Natural killer cell (primary cell): ENCODE results near the gene MCEMP1. TPM values are rescaled to one million over a fixed set of nuclear protein-coding genes. Genes with fewer than 3 reads are reported as not detected.

Source experiments
- ATAC-seq, 3 donors: fragments of 150-1000 bp in 2 of 3; fragments of 200-7000 bp in 1 of 3; cut with Tn5 transposase; 1 replicate in 1 of 3; 2 replicates in 2 of 3; pipeline ENCODE4 v1.10.0; 2021; ENCODE audit warnings: mild to moderate bottlenecking in 2 of 3, moderate library complexity in 2 of 3
- DNase-seq, 2 donors: peaks; one replicate each; pipeline versions ENCODE4 v3.0.0 to v3.0.0-alpha.2; 2013 to 2021; ENCODE audit warnings: mixed read lengths in 1 of 2
- H3K27ac ChIP-seq: one replicate; pipeline ENCODE4 v1.5.1; 2013; ENCODE audit warnings: mild to moderate bottlenecking, low read length
- H3K27me3 ChIP-seq: one replicate; pipeline ENCODE4 v1.6.1; 2013; ENCODE audit warnings: low read length; ENCODE audit not compliant: control insufficient read depth, insufficient read depth
- H3K36me3 ChIP-seq: one replicate; pipeline ENCODE4 v1.6.1; 2013; ENCODE audit warnings: low read length; ENCODE audit not compliant: control insufficient read depth, insufficient read depth
- H3K4me1 ChIP-seq: one replicate; pipeline ENCODE4 v1.6.1; 2013; ENCODE audit warnings: low read length; ENCODE audit not compliant: control insufficient read depth, insufficient read depth
- H3K4me3 ChIP-seq: one replicate; pipeline ENCODE4 v1.5.1; 2013; ENCODE audit warnings: low read length
- H3K9me3 ChIP-seq: one replicate; pipeline ENCODE4 v1.6.1; 2013; ENCODE audit warnings: low read length; ENCODE audit not compliant: control insufficient read depth, insufficient read depth
- H3K27ac Mint-ChIP-seq, 2 donors: one replicate each; pipeline ENCODE4 v1.8.0; 2022; ENCODE audit warnings: mild to moderate bottlenecking in 2 of 2, mixed read lengths in 2 of 2, moderate library complexity in 1 of 2
- H3K27me3 Mint-ChIP-seq, 2 donors: one replicate each; pipeline ENCODE4 v1.8.0; 2022; ENCODE audit warnings: low read depth in 2 of 2, mixed read lengths in 2 of 2
- H3K36me3 Mint-ChIP-seq: one replicate; pipeline ENCODE4 v1.8.0; 2022; ENCODE audit warnings: mixed read lengths
- H3K4me1 Mint-ChIP-seq, 2 donors: one replicate each; pipeline ENCODE4 v1.8.0; 2022; ENCODE audit warnings: mixed read lengths in 2 of 2
- H3K4me3 Mint-ChIP-seq: one replicate; pipeline ENCODE4 v1.8.0; 2022; ENCODE audit warnings: mild to moderate bottlenecking, moderate library complexity, mixed read lengths
- H3K9me3 Mint-ChIP-seq, 2 donors: one replicate each; pipeline ENCODE4 v1.8.0; 2022; ENCODE audit warnings: mixed read lengths in 2 of 2
- WGBS: methylation state at CpG from one replicate; pipeline ENCODE4 v1.1.7; 2013; ENCODE audit warnings: missing lambda C conversion rate; ENCODE audit not compliant: insufficient coverage; 5-methylcytosine and 5-hydroxymethylcytosine counted together
- intact Hi-C: fragments of 100-400 bp; cut with micrococcal nuclease; formaldehyde crosslinking; loops from one replicate; pipeline ENCODE4 v1.14.2; 2022
- total RNA-seq, 4 donors: library from RNA; stranded (reverse); fragments of 120-200 nt in 1 of 4; gene quantifications; one replicate each; pipeline versions ENCODE4 v1.2.3 to v1.2.4, GENCODE V29; 2013 to 2022
- TF ChIP-seq, protein P1 (sequence below): fragments of 200-600 bp; IDR thresholded peaks from one replicate; pipeline ENCODE4 v1.8.0; 2022; ENCODE audit warnings: antibody characterized with exemption

The MCEMP1 gene
- total RNA-seq, 3 donors from 2014 or later (not counting 1 experiment from before 2014, with no cell fraction given), result 0.59 to 4.8 (median 1.8) TPM

- peaks cover 18 to 23% of the 10 kb centered on the region in 2 donors for H3K27me3 Mint-ChIP-seq
- Histone ChIP-seq H3K4me3 (no peak overlapping the region), H3K27me3 (no peaks in the 10 kb centered on the region), H3K9me3 (peaks cover 2% of the 10 kb centered on the region), H3K4me1 (peaks cover 40% of the 10 kb centered on the region), H3K27ac (no peak overlapping the region), H3K36me3 (no peaks in the 10 kb centered on the region)
- no peak overlapping the region for H3K27ac Mint-ChIP-seq
- 2% methylated on average over 7 of the region's 7 CpGs for WGBS
- H3K36me3 Mint-ChIP-seq, result no peaks in the 10 kb centered on the region
- peaks cover under 1 to 29% of the 10 kb centered on the region in 2 donors for H3K4me1 Mint-ChIP-seq
- H3K9me3 Mint-ChIP-seq, result no peaks in the 10 kb centered on the region
- TF ChIP-seq, protein P1, sequence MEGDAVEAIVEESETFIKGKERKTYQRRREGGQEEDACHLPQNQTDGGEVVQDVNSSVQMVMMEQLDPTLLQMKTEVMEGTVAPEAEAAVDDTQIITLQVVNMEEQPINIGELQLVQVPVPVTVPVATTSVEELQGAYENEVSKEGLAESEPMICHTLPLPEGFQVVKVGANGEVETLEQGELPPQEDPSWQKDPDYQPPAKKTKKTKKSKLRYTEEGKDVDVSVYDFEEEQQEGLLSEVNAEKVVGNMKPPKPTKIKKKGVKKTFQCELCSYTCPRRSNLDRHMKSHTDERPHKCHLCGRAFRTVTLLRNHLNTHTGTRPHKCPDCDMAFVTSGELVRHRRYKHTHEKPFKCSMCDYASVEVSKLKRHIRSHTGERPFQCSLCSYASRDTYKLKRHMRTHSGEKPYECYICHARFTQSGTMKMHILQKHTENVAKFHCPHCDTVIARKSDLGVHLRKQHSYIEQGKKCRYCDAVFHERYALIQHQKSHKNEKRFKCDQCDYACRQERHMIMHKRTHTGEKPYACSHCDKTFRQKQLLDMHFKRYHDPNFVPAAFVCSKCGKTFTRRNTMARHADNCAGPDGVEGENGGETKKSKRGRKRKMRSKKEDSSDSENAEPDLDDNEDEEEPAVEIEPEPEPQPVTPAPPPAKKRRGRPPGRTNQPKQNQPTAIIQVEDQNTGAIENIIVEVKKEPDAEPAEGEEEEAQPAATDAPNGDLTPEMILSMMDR, result no peak
- H3K4me3 Mint-ChIP-seq, result no peak overlapping the region
- ATAC-seq (no peak), DNase-seq (peak in 1 of 2 donors; percentile 13)
- intact Hi-C loops, result loop anchor here (10.0 kb wide), 1 partner anchor 322 kb away; no protein-coding TSS in a partner anchor
Measured at GRCh38 chr19:7676376-7676775, 514 bp upstream of the MCEMP1 start.

DNA sequence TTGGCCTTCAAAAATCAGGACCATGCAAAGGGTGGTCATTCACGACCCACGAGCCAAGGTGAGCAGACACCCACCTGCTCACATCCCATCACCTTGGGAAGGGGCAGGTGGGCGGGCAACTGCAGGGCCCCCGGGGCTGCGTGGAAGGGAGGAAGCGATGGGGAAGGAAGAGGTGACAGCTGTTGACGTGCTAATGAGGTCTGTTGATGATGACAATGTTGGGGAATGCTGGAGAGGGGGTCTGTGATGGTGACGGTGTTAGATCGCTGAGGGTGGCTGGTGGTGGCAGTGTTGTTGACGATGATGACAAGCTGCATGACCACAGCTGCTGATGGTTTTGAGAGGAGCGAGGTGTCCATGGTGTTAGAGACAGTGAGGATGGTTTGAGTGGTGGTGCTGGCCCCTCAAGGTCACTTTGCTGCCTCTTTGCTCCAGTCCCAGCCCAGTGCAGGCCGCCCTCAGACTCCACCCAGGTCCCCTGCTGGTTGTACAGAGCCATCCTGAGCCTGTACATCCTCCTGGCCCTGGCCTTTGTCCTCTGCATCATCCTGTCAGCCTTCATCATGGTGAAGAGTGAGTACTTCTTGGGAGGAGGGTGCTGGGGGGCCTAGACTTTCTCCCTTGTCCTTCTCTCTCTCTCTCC, 900 bp downstream of the MCEMP1 start:
- H3K27ac ChIP-seq, result no peak overlapping the region
- peaks cover 2% of the 10 kb centered on the region for H3K9me3 ChIP-seq
- no peaks in the 10 kb centered on the region for H3K36me3 Mint-ChIP-seq
- H3K9me3 Mint-ChIP-seq, result no peaks in the 10 kb centered on the region
- intact Hi-C loops, result loop anchor here (10.0 kb wide), 1 partner anchor 323 kb away; no protein-coding TSS in a partner anchor
- H3K27me3 Mint-ChIP-seq, result peaks cover 13 to 23% of the 10 kb centered on the region in 2 donors
- H3K4me1 ChIP-seq, result peaks cover 52% of the 10 kb centered on the region
- peak in 1 of 3 donors; percentile 20 for ATAC-seq
- H3K27me3 ChIP-seq, result no peaks in the 10 kb centered on the region
- H3K4me3 ChIP-seq, result no peak overlapping the region
- peaks cover 13 to 43% of the 10 kb centered on the region in 2 donors for H3K4me1 Mint-ChIP-seq
- no peak for DNase-seq
- 44% methylated on average over 12 of the region's 12 CpGs for WGBS
- peak overlapping the region in 1 of 2 donors; percentile 59 for H3K27ac Mint-ChIP-seq
- H3K36me3 ChIP-seq, result peaks cover 5% of the 10 kb centered on the region
- TF ChIP-seq, protein P1, result no peak
- H3K4me3 Mint-ChIP-seq, result peak overlapping the region; percentile 35

DNA sequence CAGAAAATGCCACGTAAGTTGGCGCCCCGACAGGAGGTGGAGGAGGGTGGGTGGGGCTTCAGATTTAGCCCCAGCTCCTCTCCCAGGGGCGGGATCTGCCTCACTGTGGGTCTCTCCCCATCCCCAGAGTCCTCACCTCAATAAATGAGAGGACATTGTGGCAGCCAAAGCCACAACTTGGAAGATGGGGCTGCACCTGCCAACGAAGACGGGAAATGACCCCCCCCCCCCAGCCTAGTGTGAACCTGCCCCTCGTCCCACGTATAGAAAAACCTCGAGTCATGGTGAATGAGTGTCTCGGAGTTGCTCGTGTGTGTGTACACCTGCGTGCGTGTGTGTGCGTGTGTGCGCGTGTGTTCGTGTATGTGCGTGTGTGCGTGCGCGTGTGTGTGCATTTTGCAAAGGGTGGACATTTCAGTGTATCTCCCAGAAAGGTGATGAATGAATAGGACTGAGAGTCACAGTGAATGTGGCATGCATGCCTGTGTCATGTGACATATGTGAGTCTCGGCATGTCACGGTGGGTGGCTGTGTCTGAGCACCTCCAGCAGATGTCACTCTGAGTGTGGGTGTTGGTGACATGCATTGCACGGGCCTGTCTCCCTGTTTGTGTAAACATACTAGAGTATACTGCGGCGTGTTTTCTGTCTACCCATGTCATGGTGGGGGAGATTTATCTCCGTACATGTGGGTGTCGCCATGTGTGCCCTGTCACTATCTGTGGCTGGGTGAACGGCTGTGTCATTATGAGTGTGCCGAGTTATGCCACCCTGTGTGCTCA, 2.3 kb downstream of the MCEMP1 start:
- 35% methylated on average over 29 of the region's 30 CpGs for WGBS
- Histone ChIP-seq H3K27me3 (no peaks in the 10 kb centered on the region), H3K9me3 (no peaks in the 10 kb centered on the region), H3K4me3 (no peak overlapping the region), H3K4me1 (peaks cover 54% of the 10 kb centered on the region), H3K36me3 (peaks cover 13% of the 10 kb centered on the region), H3K27ac (no peak overlapping the region)
- DNase-seq (peak in 1 of 2 donors; percentile 89), ATAC-seq (peak in 2 of 3 donors; percentile 15 to 22)
- intact Hi-C loops, result loop anchor here (10.0 kb wide), 1 partner anchor 324 kb away; no protein-coding TSS in a partner anchor
- TF ChIP-seq, protein P1, result no peak
- no peaks in the 10 kb centered on the region for H3K36me3 Mint-ChIP-seq
- H3K4me3 Mint-ChIP-seq, result peak overlapping the region; percentile 47
- H3K9me3 Mint-ChIP-seq, result no peaks in the 10 kb centered on the region
- H3K27ac Mint-ChIP-seq, result no peak overlapping the region
- peaks cover 13 to 20% of the 10 kb centered on the region in 2 donors for H3K27me3 Mint-ChIP-seq
- H3K4me1 Mint-ChIP-seq, result peaks cover 13 to 43% of the 10 kb centered on the region in 2 donors
